HepG2 (cell line): ENCODE results near the gene ESRRG. TPM values are rescaled to one million over a fixed set of nuclear protein-coding genes. Genes with fewer than 3 reads are reported as not detected.

Source experiments
- ATAC-seq: fragments of 200-7000 bp; cut with Tn5 transposase; 3 replicates; pipeline ENCODE4 v1.9.1; 2020; ENCODE audit warnings: mild to moderate bottlenecking, moderate library complexity
- BruUV-seq: library from RNA; stranded (reverse); fragments of 400-500 nt; replicated peaks from 2 replicates; lab custom pipeline; 2021; lab: Mats Ljungman, UMichigan
- CTCF ChIA-PET: fragments of 300-600 bp; formaldehyde crosslinking; extraction: SDS; loops from one replicate; lab custom pipeline; 2021; ENCODE audit warnings: low total read pairs, inconsistent platforms, low intra/inter-chr PET ratio; lab: Yijun Ruan, JAX
- POLR2A ChIA-PET: fragments of 350-600 bp; sonication (Branson Sonifier 250); formaldehyde crosslinking; loops from one replicate; lab custom pipeline; 2020; ENCODE audit warnings: antibody characterized with exemption, inconsistent platforms; lab: Yijun Ruan, JAX
- DNase-seq: peaks from one replicate; pipeline ENCODE4 v3.0.0-alpha.2; 2015; ENCODE audit warnings: low spot score
- FAIRE-seq: peaks from 3 replicates; lab custom pipeline; 2011; peaks lifted over from hg19 to GRCh38; lab: Jason Lieb, UNC
- H2AFZ ChIP-seq: one replicate; pipeline ENCODE4 v1.6.1; 2011; ENCODE audit warnings: low read length, inconsistent platforms
- H3K27ac ChIP-seq: fragments of 300-600 bp; 3 replicates; pipeline ENCODE4 v1.8.0; 2011; ENCODE audit warnings: mixed run types, mild to moderate bottlenecking, mixed read lengths, low read length, inconsistent platforms; ENCODE audit not compliant: insufficient read depth; ENCODE audit errors: extremely low read length
- H3K27me3 ChIP-seq, 2 experiments: fragments of 200-600 bp in 1 of 2; 2 replicates in 1 of 2; 3 replicates in 1 of 2; pipeline versions ENCODE4 v1.6.0 to v1.8.0; 2011; ENCODE audit warnings: low read length in 2 of 2, mild to moderate bottlenecking in 2 of 2, moderate library complexity in 2 of 2, inconsistent platforms in 1 of 2; ENCODE audit not compliant: insufficient read depth in 2 of 2, control insufficient read depth in 1 of 2
- H3K36me3 ChIP-seq, 2 experiments: fragments of 200-600 bp in 1 of 2; replicated peaks in 1 of 2; 2 replicates in 1 of 2; 3 replicates in 1 of 2; pipeline versions ENCODE4 v1.5.1 to v1.8.0; 2011; ENCODE audit warnings: low read length in 2 of 2, inconsistent platforms in 1 of 2; ENCODE audit not compliant: insufficient read depth in 2 of 2, control insufficient read depth in 1 of 2
- H3K4me1 ChIP-seq: 2 replicates; pipeline ENCODE4 v1.5.1; 2012; ENCODE audit warnings: low read length, inconsistent platforms; ENCODE audit not compliant: insufficient read depth
- H3K4me2 ChIP-seq: 2 replicates; pipeline ENCODE4 v1.6.0; 2011; ENCODE audit warnings: low read depth, low read length, inconsistent platforms
- H3K4me3 ChIP-seq, 3 experiments: fragments of 200-600 bp in 1 of 3; sonication (generic), shearing (Covaris generic) in 1 of 3; replicated peaks in 1 of 3; 2 replicates each; pipeline ENCODE4 v1.5.1; 2011 to 2016; ENCODE audit warnings: low read length in 3 of 3, inconsistent platforms in 2 of 3, low read depth in 2 of 3, mild to moderate bottlenecking in 2 of 3, control low read depth in 1 of 3, mixed read lengths in 1 of 3; ENCODE audit not compliant: insufficient read depth in 1 of 3
- H3K79me2 ChIP-seq: one replicate; pipeline ENCODE4 v1.6.1; 2011; ENCODE audit warnings: low read length, inconsistent platforms; ENCODE audit not compliant: insufficient read depth
- H3K9ac ChIP-seq: 2 replicates; pipeline ENCODE4 v1.6.0; 2011; ENCODE audit warnings: mild to moderate bottlenecking, low read depth, low read length, inconsistent platforms; ENCODE audit not compliant: insufficient read depth
- H3K9me3 ChIP-seq: 2 replicates; pipeline ENCODE4 v1.5.1; 2012; ENCODE audit warnings: mild to moderate bottlenecking, low read length
- H4K20me1 ChIP-seq: 2 replicates; pipeline ENCODE4 v1.6.0; 2011; ENCODE audit warnings: inconsistent platforms, mild to moderate bottlenecking, low read length, moderate library complexity; ENCODE audit not compliant: insufficient read depth
- CEBPB ChIP-seq: IDR thresholded peaks from 2 replicates; pipeline ENCODE4 v1.6.1; 2011; ENCODE audit warnings: low read depth, low read length, improper control_type of control experiment, borderline replicate concordance
- IRX3 ChIP-seq: sonication (generic); formaldehyde crosslinking; IDR thresholded peaks from 2 replicates; pipeline ENCODE4 v1.8.1; 2023; ENCODE audit warnings: mild to moderate bottlenecking, low read depth, missing genetic modification reagents, borderline replicate concordance
- ZNF136 ChIP-seq: sonication (generic); formaldehyde crosslinking; IDR thresholded peaks from 2 replicates; pipeline ENCODE4 v1.8.1; 2022; ENCODE audit warnings: low read depth, mild to moderate bottlenecking, moderate library complexity, missing genetic modification reagents
- WGBS: methylation state at CpG from one replicate; pipeline ENCODE4 v1.1.6; 2017; ENCODE audit warnings: low lambda C conversion rate; 5-methylcytosine and 5-hydroxymethylcytosine counted together
- in situ Hi-C: cut with HindIII; loops from 2 replicates; pipeline ENCODE4 v1.10.0; 2017; ENCODE audit warnings: low pct_unique_long_range_greater_than_20kb; ENCODE audit not compliant: extremely low pct_ligation_motif_present
- intact Hi-C: fragments of 100-400 bp; cut with micrococcal nuclease; formaldehyde crosslinking; loops from one replicate; pipeline ENCODE4 v1.10.0; 2022; ENCODE audit not compliant: unreplicated experiment
- polyA plus RNA-seq, 8 experiments: library from polyadenylated mRNA; depleted of rRNA in 3 of 8; stranded (reverse) in 7 of 8; unstranded in 1 of 8; fragments of >200 nt; fragmentation: Illumina TruSeq in 4 of 8; extraction: Trizol in 4 of 8; gene quantifications; 2 replicates each; pipeline versions ENCODE4 v1.2.1 to v1.2.3, GENCODE V29; 2011 to 2016; ENCODE audit warnings: low read depth in 4 of 8, missing spikeins in 1 of 8, mixed read lengths in 1 of 8; ENCODE audit not compliant: insufficient read depth in 1 of 8
- total RNA-seq, 5 experiments: library from RNA; depleted of rRNA; stranded (reverse); fragments of >200 nt; fragmentation: Illumina TruSeq; extraction: Trizol; gene quantifications; 2 replicates each; pipeline ENCODE4 v1.2.3, GENCODE V29; 2016; ENCODE audit warnings: low read depth in 1 of 5

ESRRG gene
- total and polyA plus RNA-seq, 2 of the 13 experiments (the other 11 are each of a cell fraction or from before 2014, with no cell fraction given): not detected

GRCh38 chr1:216665856-216666255 is 57.4 kb downstream of the ESRRG start:
- Histone ChIP-seq H3K4me3 (no peak overlapping the region), H2AFZ (no peak overlapping the region), H3K79me2 (no peaks in the 10 kb centered on the region), H4K20me1 (no peaks in the 10 kb centered on the region), H3K36me3 (no peaks in the 10 kb centered on the region), H3K27ac (no peak overlapping the region), H3K4me2 (no peak overlapping the region), H3K9ac (no peak overlapping the region), H3K27me3 (no peaks in the 10 kb centered on the region), H3K4me1 (no peaks in the 10 kb centered on the region), H3K9me3 (no peaks in the 10 kb centered on the region)
- ChIA-PET CTCF (no interaction called here), POLR2A (no interaction called here)
- FAIRE-seq (no peak), ATAC-seq (no peak), DNase-seq (no peak)
- BruUV-seq: no TSS peak
- TF ChIP-seq IRX3 (CRISPR knock-in tag): no peak
- intact Hi-C loops: no loop called here
- in situ Hi-C loops: no loop called here

GRCh38 chr1:216665406-216665805 is 57.8 kb downstream of the ESRRG start:
- no peaks in the 10 kb centered on the region for H3K27me3 ChIP-seq
- H3K27ac ChIP-seq: no peak overlapping the region
- ATAC-seq (no peak), DNase-seq (no peak), FAIRE-seq (no peak)
- TF ChIP-seq CEBPB (peak; percentile 85), ZNF136 (CRISPR knock-in tag) (no peak)
- no TSS peak for BruUV-seq
- WGBS: 0% methylated on average over 1 of the region's 1 CpG
- no peak overlapping the region for H2AFZ ChIP-seq
- no peaks in the 10 kb centered on the region for H3K4me1 ChIP-seq
- H3K4me3 ChIP-seq: no peak overlapping the region
- POLR2A ChIA-PET: no interaction called here
- intact Hi-C loops: no loop called here
- H3K4me2 ChIP-seq: no peak overlapping the region
- no peaks in the 10 kb centered on the region for H4K20me1 ChIP-seq
- in situ Hi-C loops: no loop called here
- H3K36me3 ChIP-seq: no peaks in the 10 kb centered on the region
- no peaks in the 10 kb centered on the region for H3K9me3 ChIP-seq
- H3K9ac ChIP-seq: no peak overlapping the region
- CTCF ChIA-PET: no interaction called here
- no peaks in the 10 kb centered on the region for H3K79me2 ChIP-seq
